HG02763 (cell line): Measurements from ENCODE around the gene PAX2.

Experiments used
- ATAC-seq: cut with Tn5 transposase; IDR thresholded peaks from one replicate; pipeline ENCODE4 v1.9.1; 2021; ENCODE audit warnings: mild to moderate bottlenecking, moderate library complexity; ENCODE audit not compliant: unreplicated experiment

PAX2 gene

DNA sequence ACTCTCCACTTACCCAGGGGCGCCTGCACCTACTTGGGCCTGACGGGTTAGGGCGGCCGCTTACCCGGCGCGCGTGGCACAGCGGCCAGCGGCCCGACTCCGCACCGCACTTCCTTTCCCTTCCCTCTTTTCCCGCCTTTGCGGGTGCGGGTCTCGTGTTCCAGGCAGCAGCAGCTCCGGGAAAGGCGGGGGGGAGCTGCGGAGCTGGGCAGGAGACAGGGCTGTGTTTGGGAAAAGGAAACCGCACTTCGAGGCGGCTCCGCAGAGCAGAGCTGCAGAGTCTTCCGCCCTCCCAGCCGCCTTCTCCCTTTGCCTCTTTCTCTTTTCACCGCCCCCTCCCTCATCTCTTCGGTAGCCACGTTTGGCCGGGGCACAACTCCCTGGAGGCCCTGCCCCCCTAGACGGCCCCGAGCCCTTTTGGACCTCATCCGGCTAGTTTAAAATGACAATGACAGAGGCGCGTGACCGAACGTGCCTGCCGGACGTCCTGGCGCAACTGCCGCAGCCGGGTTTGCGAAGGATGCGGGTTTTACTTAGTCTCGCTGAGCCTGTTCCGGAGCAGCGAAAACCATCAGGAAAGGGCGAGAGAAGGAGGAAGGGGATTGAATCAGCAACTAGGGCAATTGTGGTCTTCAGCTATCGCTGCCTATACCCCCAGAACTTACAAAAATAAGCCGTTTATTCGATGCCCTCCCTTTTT lies 7.9 kb upstream of the PAX2 start:
- ATAC-seq, result no peak

DNA sequence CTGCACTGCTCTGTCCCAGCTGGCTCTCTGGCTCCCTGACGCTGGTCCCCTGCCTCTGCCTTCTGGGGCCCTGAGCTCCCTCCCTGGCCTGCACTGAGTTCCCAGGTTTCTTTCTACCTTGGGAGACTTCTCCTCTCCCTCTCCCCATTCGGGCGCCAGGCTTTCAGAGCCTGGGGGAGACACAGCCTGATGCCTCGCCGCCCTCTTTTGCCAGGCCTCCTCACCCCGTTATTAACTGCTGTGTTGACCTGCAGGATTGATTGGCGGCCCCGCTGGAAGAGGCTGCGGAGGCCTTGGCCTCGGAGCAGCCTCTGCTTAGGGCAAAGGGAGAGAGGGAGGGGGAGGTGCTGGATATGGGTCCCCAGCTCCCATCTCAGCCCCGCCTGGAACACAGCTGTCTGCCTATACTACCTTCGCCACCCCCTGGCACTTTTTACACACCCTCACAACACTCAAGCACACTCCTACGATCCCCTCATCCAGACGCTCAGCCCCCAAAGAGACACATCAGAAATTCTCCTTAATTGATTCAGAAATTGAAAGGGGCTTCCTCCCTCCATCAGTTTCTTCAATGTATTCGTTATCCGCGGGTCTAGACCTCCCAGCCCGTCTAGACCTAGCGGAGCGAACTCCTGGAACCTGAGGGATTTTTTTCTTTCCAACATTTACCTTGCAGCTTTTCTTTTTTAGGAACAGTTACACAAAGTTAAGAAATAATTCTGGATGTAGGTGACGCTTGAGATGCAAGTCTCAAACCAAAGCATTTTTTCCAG lies 7.1 kb upstream of the PAX2 start:
- no peak for ATAC-seq

DNA sequence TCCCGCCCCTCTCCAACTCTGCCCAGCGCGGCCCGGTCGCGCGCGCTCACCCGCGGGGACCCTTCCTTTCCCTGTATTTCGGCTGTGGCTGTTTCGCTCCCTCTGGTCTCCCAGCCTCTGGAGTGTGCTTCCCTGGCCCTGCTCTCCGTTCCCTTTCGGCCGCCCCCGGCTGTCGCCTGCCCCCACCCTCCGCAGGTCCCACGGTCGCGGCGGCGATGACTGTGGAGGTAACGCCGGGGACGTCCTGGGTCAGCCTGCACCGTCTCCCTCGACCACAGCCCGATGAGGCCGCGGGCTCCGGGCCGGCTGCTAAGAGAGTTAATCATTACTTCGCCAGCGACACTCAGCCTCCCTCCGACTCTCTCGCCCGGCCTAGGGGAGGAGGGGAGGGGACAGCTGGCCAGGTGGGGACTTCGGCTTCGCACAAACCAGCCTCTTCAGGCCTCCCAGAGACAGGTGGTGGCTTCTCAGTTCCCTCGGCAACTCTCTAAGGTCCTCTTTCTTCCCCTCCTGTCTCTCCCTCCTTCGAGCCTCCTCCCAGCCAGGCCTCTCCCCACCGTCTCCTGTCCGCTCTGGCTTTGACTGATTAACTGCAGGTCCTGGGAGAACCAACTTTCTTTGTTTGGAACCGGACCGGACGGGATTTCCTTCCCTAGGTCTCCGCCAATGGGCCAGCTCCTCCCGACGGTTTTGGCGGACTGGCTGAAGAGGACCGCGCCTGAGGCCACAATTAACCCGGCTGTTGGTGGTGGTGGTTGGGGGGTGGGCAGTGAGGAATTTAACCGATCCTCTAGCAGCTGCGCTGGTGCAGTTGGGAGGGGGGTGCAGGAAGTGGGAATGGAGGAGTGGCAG lies 5.6 kb upstream of the PAX2 start:
- no peak for ATAC-seq

DNA sequence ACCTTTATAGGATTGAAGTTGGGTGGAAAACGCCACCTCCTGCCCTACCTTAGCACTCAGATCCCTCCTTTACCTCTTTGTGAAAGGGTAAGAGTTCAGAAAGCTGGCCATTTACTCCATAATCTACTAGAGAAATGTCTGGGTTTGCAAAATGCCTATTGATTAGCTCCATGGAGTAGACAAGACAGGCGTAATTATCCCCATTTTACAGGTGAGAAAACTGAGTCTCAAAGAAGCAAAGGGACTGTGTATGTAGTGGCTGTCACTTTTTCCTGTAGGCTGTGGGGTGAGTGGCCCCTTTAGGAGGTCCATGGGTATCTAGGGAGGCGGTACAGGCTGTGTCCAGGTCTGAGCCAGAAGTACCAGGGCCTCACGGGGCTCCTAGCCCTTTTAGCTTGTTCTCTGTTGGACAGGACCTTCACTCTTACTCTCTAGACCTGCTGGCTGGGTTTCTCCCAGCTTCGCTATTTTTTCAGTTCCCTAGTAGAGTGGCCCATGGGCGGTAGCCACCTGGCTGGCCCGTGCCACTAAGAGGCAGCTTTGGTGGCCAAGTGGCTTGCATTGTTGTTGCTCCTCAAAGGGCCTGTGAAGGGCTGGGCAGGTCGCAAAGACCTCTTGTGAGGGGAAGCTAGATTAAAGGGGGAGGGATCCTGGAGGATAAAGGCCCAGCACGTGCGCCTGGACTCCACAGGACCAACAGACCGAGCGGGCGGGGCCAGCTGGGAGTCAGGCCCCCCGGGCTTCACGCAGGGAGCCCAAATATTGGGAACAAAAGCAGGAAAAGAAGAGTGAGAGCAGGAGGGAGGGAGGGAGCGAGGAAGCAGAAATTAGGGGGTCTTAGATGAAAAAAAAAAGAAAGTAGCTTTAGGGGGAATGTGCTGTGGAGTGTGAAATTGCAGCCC lies 4.7 kb upstream of the PAX2 start:
- ATAC-seq, result no peak

DNA sequence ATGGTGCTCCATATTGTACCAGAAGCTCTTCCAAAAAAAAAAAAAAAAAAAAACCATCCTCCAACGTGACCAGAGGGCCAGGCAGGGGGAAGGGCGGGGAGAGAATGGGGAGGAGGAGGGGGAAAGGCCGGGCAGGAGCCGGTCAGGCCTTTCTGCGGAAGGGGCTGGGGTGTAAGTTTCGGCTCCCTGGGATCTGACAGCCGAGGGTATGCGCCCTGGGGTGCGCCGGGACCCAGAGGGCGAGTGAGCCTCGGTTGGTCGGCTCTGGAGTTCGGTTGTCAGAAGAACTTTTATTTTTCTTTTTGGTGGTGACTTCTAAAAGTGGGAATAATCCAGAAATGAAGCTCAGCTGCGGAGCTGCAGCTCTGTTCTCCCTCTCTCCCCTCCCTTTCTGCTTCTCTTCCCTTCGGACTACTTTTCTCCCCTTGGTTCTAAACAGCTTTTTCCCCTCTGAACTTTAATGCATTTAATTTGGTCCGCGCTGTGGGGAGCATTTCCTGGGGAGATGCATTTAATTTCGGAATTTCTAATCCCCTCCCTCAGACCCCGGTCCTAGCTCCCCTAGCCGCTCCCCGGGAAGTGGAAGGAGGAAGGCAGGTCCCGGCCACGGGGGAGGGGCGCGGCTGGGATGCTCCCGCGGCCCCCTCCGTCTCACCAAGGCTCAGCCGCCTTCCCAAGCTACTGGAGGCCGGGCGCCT lies 3.9 kb upstream of the PAX2 start:
- no peak for ATAC-seq

DNA sequence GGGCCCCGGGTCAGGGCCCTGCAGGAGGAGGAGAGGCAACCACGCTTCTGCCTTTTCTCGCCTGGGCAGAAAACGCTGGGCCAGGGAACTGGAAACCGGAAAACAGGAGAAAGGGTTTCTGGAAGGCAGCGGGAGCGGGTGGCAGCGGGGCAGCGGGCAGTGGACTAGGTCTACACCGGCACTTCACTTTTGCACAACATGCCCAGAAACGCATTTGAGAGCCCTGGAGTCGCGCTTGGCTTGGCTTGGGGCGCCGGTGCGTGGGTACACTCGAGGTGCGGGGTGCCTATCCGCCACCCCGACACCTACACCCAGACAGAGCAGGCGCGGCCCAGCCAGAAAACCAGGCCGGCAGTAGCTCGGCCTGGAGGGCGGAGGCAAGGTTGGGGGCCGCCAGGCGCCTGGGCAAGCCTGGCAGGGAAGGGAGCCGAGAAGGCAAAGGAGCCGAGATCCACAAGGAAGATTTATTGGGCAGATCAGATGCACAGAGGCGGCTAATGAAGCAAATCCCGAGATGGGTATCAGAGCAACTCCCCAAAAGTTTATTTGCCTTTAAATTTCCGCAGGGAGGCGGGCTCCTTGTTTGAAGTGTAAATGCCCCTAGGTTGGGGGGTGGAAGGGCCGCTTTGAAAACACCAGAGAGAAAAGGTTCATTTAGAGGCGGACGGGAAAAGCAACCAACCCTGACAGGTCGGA lies 3.2 kb upstream of the PAX2 start:
- ATAC-seq, result no peak

DNA sequence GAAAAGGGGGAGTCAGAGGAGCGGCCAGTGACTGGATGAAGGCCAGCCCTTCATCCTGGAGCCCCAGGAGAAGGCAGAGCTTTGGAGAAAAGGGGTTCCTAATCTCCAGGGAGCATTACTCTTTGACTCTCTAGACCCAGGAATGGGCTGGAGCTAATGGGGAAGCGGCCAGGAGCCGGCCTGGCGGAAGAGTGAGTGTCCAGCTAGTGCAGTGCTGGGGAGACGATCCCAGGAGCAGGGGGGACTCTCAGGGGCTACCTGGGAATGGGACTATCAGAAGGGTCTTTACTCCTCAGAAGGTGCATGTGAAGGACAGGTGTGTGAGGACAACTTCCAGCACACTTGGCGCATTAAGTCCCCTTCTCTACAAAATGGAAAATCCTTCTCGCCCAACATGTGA lies 2.4 kb upstream of the PAX2 start:
- no peak for ATAC-seq

DNA sequence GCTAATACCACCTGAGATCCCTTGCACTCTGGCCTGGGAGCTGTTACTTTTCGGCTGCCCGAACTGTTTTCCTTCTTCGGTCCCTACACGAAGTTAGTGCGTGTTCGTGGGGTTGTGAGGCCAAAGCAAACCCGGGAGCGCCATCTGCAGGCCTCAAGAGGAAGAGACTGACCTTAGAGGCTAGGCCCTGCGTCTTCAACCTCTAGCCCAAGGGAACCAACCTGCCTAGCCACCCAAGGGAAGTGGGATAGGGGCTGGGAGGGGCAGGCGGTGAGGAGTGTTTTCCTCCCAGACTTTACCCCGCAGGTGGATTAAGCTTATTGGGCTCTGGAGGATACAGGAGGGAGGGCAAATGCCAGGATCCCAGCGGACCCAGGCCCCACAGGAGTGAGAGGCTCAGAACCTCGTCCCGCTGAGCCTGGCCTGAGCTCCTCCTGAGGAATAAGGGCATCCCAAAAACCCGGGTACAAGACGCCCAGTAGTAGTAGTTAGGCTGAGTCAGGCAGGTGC lies 1.7 kb upstream of the PAX2 start:
- no peak for ATAC-seq

DNA sequence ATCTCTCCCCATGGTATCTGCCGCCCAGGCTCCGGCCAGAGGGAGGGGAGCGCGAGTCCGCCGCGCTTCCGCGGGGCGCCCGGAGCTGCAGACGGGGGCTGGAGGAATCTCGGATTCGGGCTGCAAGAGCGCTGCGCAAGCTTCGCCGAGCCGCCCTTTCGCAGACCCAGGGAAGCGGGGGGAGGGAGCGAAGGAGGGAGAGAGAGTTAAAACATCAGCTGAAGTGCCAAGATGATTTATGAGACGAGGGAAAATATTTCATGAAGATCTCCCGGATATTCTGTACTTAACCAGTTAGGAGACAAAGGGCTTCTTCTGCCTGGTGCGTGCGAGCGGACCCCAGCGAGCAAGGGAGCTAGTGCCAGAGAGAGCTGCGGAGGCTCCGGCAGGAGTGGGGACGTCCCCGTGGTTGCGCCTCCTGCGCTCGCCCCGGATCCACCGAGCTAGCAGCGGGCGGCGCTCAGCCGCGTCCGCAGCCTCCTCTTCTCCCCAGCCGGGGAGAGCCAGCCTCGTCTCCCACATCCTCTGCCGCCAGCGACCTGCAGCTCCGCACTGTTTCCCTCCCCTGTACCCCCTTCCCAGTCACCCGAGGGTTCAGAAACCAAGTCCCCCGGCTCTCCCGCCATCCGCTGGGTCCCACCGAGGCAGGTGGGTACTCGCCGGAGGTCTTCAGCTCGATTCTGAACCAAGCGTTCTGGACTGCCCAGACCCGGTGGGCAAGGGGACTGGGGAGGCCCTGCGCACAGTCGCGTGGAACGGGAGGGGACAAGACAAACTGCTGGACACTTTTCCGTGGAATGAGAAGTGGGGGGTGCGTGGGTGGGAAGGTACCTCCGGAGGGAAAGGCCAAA lies 1.0 kb upstream of the PAX2 start:
- no peak for ATAC-seq

DNA sequence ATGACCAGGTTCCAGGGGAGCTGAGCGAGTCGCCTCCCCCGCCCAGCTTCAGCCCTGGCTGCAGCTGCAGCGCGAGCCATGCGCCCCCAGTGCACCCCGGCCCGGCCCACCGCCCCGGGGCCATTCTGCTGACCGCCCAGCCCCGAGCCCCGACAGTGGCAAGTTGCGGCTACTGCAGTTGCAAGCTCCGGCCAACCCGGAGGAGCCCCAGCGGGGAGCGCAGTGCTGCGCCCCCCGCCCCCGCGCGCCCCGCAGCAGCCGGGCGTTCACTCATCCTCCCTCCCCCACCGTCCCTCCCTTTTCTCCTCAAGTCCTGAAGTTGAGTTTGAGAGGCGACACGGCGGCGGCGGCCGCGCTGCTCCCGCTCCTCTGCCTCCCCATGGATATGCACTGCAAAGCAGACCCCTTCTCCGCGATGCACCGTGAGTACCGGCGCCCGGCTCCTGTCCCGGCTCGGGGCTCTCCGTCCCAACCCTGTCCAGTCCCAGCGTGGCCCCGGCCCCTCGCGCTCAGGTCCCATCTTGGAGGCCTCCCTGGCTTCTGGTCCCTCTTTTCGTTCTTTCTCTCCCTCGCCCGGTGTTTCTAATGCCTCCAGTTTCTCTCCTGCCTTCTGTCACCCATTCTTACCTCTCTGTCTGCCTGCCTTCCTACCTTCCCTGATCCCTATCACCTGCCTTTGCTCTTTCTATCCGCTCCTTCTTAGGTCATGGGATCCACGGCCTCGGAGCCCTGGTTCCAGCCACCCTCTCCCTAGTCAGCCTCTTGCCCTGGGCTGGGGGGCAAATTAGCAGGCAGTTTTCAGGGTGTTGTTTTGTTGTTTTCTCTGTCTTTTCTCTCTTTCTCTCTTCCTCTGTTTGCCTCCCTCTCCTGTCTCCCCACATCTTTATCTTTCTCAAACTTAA lies 751 bp downstream of the PAX2 start:
- no peak for ATAC-seq

DNA sequence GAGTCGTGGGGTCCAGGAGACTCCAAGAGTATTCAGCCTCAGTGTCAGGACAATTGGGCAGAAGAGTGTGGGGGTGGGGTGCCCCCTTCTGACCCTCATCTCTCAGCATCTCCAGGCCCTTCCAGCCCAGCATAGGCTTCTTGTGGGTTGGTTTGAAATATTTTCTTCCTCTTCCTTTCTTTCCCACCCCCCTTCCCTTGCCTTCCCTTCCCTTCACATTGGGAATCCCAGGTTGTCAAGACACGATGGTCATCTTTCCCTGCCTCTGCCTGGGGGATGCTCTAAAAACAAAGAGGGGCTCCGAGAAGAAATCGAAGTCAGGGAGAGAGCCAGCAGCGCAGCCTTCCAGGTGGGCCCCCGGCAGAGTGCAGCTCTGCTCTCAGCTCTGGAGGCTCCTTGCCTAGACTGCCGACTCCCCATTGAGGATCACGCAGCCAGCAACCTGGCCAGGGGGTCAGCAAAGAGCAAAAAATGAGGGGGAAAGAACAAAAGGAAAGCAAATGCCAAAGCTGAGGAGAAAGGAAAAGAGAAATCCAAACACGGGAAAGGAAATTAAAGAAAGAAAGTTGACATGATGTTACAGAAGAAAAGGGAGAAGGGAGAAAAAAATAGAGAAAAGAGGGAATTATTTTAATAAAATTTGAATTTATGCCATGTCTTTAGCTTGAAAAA lies 1.5 kb downstream of the PAX2 start:
- no peak for ATAC-seq

DNA sequence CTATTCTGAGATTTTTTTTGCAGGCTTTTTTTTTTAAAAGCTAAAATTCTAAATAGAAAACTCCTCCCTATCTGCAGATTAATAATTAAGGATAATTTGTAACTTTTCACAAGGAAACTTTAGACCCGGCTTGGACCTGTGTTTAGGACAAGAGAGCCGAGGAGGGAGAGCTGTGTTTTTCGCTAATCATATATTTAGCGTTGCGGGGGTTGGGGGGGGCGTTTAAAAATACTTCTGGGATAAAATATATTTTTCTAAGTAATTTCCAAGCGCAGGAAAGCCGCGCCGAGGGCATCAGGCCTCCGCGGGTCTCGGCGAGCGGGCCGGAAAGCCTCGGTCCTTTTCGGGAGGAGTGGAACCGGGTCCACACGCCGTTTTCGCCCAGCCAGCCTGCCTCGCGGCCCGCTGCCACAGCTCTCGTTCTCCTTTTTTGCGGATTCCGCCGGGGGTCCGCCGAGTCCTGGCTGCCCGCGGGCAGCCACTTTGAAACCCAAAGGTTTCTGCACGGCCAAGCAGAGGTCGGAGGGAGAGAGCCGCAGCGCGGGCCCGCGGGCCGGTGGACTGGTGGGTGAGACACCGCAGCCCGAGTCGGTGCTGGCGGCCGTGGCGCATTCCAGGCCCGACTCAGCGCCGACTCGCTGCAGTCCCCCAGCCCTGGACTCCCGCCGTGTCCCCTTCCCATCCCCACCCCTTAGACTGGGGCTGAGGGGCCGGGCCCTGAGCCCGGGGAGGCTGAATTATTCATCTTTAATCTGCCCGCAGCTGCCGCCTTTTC lies 2.3 kb downstream of the PAX2 start:
- no peak for ATAC-seq

DNA sequence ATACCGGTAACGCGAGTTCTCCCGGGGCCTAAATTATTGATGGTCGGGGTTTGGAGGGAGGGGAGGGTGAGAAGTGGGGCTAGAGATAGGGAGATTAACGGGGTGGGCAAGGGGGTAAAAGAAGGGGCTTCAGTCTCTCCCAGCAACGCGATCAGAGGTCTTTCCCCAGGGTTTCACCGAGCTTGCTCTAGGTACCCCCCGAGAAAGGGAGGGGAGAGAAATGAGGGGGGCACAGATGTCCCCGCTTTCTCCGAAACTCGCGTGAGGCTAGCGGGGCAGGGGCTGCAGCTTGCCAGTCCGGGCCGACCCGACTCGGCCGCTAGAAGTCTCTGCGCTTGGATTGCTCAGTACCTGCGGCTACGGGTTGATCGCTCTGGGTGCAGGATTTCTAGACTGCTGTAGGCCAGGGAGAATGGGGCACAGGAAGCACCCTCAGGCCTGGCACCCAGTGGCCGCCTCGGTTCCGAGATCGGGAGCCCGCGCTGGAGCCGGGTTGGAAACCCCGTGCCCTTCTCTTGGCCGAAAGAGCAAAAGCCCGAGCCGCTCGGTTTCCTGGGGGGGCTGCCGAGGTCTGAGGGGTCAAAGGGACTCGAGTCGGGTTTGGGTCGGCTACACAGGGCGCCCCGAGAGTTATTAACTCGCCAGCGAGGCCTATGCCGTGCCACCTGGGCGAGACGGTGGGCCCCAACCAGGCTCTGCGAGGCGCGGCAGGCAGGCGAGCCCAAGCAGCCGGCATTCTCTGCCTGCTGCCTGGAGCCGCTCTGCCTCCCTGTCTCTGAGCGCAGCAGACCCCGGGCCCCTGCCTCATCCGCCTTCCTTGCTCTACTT lies 3.1 kb downstream of the PAX2 start:
- ATAC-seq, result no peak

DNA sequence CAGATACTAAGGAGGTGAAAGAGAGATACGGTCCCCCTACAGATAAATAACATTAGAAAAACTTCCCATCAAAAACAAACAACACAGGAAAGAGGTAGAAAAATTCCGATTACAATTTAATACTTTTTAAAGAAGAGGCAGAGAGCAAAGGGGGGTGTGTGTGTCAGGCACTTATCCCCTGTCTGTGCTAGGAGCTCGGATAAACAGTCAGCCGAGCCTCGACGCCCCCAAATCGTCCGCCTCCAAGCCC lies 3.6 kb downstream of the PAX2 start:
- no peak for ATAC-seq
